Bronchial epithelial cell (primary cell): ENCODE results near the gene MEOX2. TPM values are rescaled to one million over a fixed set of nuclear protein-coding genes. Genes with fewer than 3 reads are reported as not detected.

Experiments used
- DNase-seq: peaks from one replicate; pipeline ENCODE4 v3.0.0-alpha.2; 2010; ENCODE audit warnings: low read depth
- FAIRE-seq: peaks from 2 replicates; lab custom pipeline; 2011; peaks lifted over from hg19 to GRCh38; lab: Jason Lieb, UNC
- H3K27me3 ChIP-seq: 2 replicates; pipeline ENCODE4 v1.5.1; 2011; ENCODE audit warnings: low read length; ENCODE audit not compliant: control insufficient read depth, insufficient read depth
- H3K36me3 ChIP-seq: 2 replicates; pipeline ENCODE4 v1.5.1; 2011; ENCODE audit warnings: low read length; ENCODE audit not compliant: control insufficient read depth, insufficient read depth
- H3K4me3 ChIP-seq: 2 replicates; pipeline ENCODE4 v1.5.1; 2011; ENCODE audit warnings: mild to moderate bottlenecking, low read depth, low read length, control low read depth
- total RNA-seq: library from RNA; depleted of rRNA; stranded (reverse); fragments of >200 nt; gene quantifications from 2 replicates; pipeline ENCODE4 v1.2.1, GENCODE V29; 2014
- TF ChIP-seq, protein P1 (sequence below): IDR thresholded peaks from 2 replicates; pipeline ENCODE4 v1.5.1; 2011; ENCODE audit warnings: mild to moderate bottlenecking, moderate library complexity, low read length, control low read depth, inconsistent platforms; ENCODE audit not compliant: insufficient read depth, severe bottlenecking

Gene MEOX2
- not detected in 2 replicates for total RNA-seq

DNA sequence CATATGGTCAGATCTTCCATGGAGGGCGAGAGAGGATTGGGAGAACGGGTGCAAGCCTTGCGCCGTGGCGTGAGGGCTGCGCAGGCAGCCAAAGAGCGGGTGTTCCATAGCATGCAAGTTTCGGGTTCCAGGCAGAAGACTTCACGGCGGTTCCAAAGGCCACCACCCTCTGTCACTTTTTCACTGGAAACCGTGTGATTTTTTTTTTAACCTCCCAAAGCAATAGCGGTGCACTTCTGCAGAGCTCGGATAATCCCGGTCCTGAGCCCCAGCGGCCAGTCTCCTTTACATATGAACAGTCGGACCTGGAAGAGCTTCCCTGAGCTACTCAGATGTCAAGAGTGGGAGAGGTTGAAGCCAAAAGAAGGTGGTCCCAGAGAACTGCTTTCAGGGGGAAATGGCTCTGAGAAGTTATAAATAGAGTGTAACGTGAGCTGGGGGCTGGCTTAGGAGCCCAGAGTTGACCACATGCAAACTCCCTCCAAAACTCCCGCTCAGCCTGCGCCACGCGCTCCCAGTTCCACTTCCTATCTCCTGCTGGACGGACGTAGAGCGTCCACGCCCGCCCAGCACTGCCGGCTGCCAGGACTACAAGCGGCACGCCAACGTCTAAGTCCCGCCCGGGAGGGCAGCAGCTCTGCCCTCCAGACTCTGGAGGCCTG, at the start of gene MEOX2:
Gene MEOX2, minus strand, starts transcription at position 389 of the 662 bp plus-strand sequence. Its CDS starts 281 bp downstream, at position 108.
- H3K27me3 ChIP-seq = peaks cover 33% of the 10 kb centered on the region
- FAIRE-seq (no peak), DNase-seq (no peak)
- H3K36me3 ChIP-seq = no peaks in the 10 kb centered on the region
- TF ChIP-seq, protein P1, sequence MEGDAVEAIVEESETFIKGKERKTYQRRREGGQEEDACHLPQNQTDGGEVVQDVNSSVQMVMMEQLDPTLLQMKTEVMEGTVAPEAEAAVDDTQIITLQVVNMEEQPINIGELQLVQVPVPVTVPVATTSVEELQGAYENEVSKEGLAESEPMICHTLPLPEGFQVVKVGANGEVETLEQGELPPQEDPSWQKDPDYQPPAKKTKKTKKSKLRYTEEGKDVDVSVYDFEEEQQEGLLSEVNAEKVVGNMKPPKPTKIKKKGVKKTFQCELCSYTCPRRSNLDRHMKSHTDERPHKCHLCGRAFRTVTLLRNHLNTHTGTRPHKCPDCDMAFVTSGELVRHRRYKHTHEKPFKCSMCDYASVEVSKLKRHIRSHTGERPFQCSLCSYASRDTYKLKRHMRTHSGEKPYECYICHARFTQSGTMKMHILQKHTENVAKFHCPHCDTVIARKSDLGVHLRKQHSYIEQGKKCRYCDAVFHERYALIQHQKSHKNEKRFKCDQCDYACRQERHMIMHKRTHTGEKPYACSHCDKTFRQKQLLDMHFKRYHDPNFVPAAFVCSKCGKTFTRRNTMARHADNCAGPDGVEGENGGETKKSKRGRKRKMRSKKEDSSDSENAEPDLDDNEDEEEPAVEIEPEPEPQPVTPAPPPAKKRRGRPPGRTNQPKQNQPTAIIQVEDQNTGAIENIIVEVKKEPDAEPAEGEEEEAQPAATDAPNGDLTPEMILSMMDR = no peak
- H3K4me3 ChIP-seq = peak within 1 kb of the TSS; percentile 8

DNA sequence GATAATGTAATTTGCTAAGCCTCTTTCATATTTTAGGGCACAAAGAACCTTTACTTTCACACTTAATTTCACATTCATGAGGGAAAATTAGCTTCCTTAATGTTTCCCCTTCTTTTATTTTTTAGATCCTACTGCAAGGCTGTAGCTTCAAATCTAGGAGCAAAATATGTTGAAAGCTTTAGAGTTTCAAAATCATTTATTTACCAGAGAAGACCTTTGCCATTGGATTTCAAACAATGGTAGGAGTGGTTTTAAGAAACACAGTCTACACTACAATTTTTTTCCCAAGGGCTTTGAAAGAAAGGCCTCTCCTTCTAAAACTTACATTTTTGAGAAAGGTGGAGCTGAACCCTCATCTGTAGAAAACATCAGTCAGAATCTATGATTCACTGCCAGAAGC, 43.3 kb upstream of the MEOX2 start:
- Histone ChIP-seq H3K27me3 (no peaks in the 10 kb centered on the region), H3K4me3 (no peak overlapping the region), H3K36me3 (no peaks in the 10 kb centered on the region)
- DNase-seq (no peak), FAIRE-seq (no peak)
- TF ChIP-seq, protein P1 = no peak

DNA sequence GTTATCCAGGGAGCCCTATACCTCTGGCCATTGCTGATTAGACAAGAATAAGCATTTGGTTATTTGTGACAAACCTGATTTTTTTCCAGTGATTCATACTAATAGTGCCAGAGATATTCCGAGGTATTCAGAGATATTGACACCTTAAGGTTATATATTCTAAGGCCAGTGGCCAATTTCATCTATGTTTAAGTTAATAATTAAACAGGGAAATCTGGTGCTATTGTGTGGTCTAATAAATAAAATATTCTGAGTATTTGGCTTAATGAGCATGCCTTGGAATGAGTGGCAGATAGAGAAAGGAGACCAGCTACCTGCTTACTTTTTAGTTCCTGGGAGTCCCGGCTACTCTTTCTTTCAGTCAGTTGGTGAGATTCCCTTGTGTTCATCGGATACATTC, 38.6 kb upstream of the MEOX2 start:
- Histone ChIP-seq H3K4me3 (no peak overlapping the region), H3K27me3 (no peaks in the 10 kb centered on the region), H3K36me3 (no peaks in the 10 kb centered on the region)
- DNase-seq (no peak), FAIRE-seq (no peak)
- TF ChIP-seq, protein P1 = no peak

DNA sequence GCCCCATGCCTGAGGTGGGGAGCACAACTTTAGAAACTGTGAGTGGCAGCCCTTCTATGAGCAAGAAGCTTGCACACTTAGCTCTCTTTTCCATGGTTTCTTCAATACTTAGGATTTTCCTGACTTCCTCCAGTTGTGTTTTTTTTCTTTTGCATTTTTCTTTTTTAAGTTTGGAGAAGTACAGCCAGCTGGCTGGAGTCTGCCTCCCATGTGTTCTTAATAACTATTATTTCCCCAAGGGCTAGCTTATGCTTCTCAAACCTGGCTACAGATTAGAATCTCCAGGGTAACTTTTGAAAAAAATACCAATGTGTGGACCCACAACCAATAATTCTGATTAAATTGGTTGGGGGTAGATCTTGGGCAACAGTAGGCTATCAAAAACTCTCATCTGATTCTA, 37.4 kb upstream of the MEOX2 start:
- Histone ChIP-seq H3K36me3 (no peaks in the 10 kb centered on the region), H3K4me3 (no peak overlapping the region), H3K27me3 (no peaks in the 10 kb centered on the region)
- DNase-seq (no peak), FAIRE-seq (no peak)
- TF ChIP-seq, protein P1 = no peak

DNA sequence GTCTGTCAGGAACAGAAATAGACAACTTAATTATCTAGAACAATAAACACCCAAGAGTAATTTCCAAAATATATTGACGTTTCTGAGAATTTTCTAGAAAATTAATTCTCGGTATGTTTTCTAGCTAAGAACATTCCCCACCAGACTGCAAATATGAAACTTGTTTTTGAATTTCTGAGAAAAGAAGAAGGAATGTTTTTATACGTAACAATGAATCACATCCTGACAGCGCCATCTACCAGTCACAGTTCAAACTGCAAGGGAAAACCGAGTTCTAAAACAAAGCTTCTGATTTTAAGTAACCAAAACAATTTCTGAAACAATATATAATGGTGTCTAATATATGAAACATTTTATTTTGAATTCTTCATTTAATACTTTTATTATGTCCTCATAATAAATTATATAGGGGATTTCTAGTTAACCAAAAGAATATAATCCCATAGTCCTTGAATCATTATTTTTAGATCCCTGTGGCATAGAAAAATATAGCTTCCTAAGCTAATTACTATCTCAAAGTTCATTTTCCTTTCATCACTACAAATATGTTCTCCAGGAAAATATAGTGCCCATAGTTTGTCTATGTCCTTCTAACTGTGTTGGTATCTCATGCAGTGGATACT, 34.5 kb upstream of the MEOX2 start:
- TF ChIP-seq, protein P1 = peak; percentile 48
- FAIRE-seq (no peak), DNase-seq (peak; percentile 60)
- H3K36me3 ChIP-seq = no peaks in the 10 kb centered on the region
- no peak overlapping the region for H3K4me3 ChIP-seq
- no peaks in the 10 kb centered on the region for H3K27me3 ChIP-seq

DNA sequence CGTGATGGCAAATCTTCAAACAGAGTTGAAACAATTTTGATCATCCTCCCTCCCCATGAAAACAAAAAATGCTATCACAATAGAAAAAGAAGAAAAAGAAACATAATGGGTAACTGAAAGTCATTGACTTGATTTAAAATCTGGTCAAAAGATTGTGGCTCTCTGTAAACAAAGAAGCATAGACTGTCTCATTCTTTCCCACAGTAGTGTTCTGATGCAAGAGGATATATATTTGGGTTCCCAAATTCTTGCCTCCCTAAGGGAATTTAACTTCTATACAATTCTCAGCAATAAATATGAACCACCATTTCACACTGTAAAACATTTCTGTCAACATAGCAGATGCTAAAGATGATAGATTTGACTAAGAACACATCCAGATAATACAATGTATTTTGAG, 32.8 kb upstream of the MEOX2 start:
- TF ChIP-seq, protein P1 = no peak
- FAIRE-seq (no peak), DNase-seq (no peak)
- Histone ChIP-seq H3K36me3 (no peaks in the 10 kb centered on the region), H3K4me3 (no peak overlapping the region), H3K27me3 (no peaks in the 10 kb centered on the region)
